DND-41 (cell line): ENCODE data around the gene LAS1L.

Experiments
- CTCF ChIP-seq: IDR thresholded peaks from 2 replicates; pipeline ENCODE4 v1.5.1; 2012; ENCODE audit warnings: borderline replicate concordance, low read length, moderate library complexity, mild to moderate bottlenecking; ENCODE audit not compliant: poor library complexity, severe bottlenecking; ENCODE audit errors: extremely low read depth
- EZH2 ChIP-seq: IDR thresholded peaks from 3 replicates; pipeline ENCODE4 v1.6.1; 2012; ENCODE audit warnings: borderline replicate concordance, low read depth, mild to moderate bottlenecking, moderate library complexity, low read length, inconsistent platforms; ENCODE audit not compliant: severe bottlenecking

- TF ChIP-seq CTCF = no peak
- no peak for TF ChIP-seq EZH2
Observed at GRCh38 chrX:65508851-65509250, 25.7 kb downstream of the LAS1L start.
